ENCODE data around the gene C1QL4. TPM values are rescaled to one million over a fixed set of nuclear protein-coding genes. Genes with fewer than 3 reads are reported as not detected.

C1QL4 gene
- total RNA-seq, 1 donor from 2014 or later: not detected

- Mint-ChIP-seq H3K9me3 (no peaks in the 10 kb centered on the region), H3K27ac (peak overlapping the region; percentile 98), H3K36me3 (ENCODE audit: low read depth) (peaks cover 6% of the 10 kb centered on the region), H3K4me3 (peak overlapping the region; percentile 57), H3K4me1 (peaks cover 54% of the 10 kb centered on the region), H3K27me3 (no peaks in the 10 kb centered on the region)
- intact Hi-C loops (cut with micrococcal nuclease): loop anchor here (2.0 kb wide), 1 partner anchor 19 kb away; no protein-coding TSS in a partner anchor
- POLR2A ChIA-PET: no interaction called here
- DNase-seq (no peak), ATAC-seq (ENCODE audit: low read depth) (no peak)
- CTCF ChIA-PET: interaction anchor here (1.7 to 2.0 kb wide), 2 partner anchors 11 to 38 kb away, joined by 3 to 11 read pairs; no protein-coding TSS in a partner anchor
- TF ChIP-seq CTCF (IDR thresholded peaks at IDR 0.05): no peak
These were observed 32.6 kb upstream of the C1QL4 start for GRCh38 chr12:49369411-49370145.

- ChIA-PET CTCF (interaction anchor here (2.1 to 2.8 kb wide), 2 partner anchors 10 to 21 kb away, joined by 17 to 18 read pairs; partner anchors contain the start of gene DNAJC22), POLR2A (interaction anchor here (0.7 to 2.2 kb wide), 3 partner anchors 25 to 475 kb away, joined by 4 to 10 read pairs (median 8); no protein-coding TSS in a partner anchor)
- Mint-ChIP-seq H3K36me3 (ENCODE audit: low read depth) (peaks cover 6% of the 10 kb centered on the region), H3K9me3 (no peaks in the 10 kb centered on the region), H3K27me3 (no peaks in the 10 kb centered on the region), H3K27ac (peak overlapping the region; percentile 98), H3K4me1 (peaks cover 54% of the 10 kb centered on the region), H3K4me3 (peak overlapping the region; percentile 99)
- intact Hi-C loops (cut with micrococcal nuclease): no loop called here
- no peak for DNase-seq
- no peak for TF ChIP-seq CTCF (IDR thresholded peaks at IDR 0.05)
- ATAC-seq (ENCODE audit: low read depth): no peak
These were observed 31.2 kb upstream of the C1QL4 start for GRCh38 chr12:49368240-49368600.

GRCh38 chr12:49367381-49368239 lies 30.6 kb upstream of the C1QL4 start, which contains the start of gene SPATS2:
TSS of gene SPATS2 (plus strand) at chr12:49367462. CDS start at chr12:49461013, 93,551 bp downstream.
- POLR2A ChIA-PET: interaction anchor here (0.6 to 2.4 kb wide), 24 partner anchors 8 to 744 kb away, joined by 3 to 17 read pairs (median 5); partner anchors contain the start of genes COX14, DNAJC22, MCRS1 and PRPF40B
- CTCF ChIA-PET: interaction anchor here (1.0 to 4.4 kb wide), 7 partner anchors 9 to 147 kb away, joined by 3 to 24 read pairs (median 7); partner anchors contain the start of gene DNAJC22

GRCh38 chr12:49366652-49367380 lies 29.8 kb upstream of the C1QL4 start:
- Mint-ChIP-seq H3K4me1 (peaks cover 51% of the 10 kb centered on the region), H3K9me3 (no peaks in the 10 kb centered on the region), H3K4me3 (peak overlapping the region; percentile 99), H3K36me3 (ENCODE audit: low read depth) (peaks cover 6% of the 10 kb centered on the region), H3K27me3 (no peaks in the 10 kb centered on the region), H3K27ac (peak overlapping the region; percentile 98)
- intact Hi-C loops (cut with micrococcal nuclease): loop anchor here (1.0 to 2.0 kb wide), 6 partner anchors 20 to 332 kb away; partner anchors contain the start of genes DNAJC22, PRPF40B and TROAP
- TF ChIP-seq CTCF (IDR thresholded peaks at IDR 0.05): no peak
- ChIA-PET POLR2A (interaction anchor here (0.6 to 2.4 kb wide), 28 partner anchors 8 to 1397 kb away, joined by 3 to 17 read pairs (median 4); partner anchors contain the start of genes CERS5, COX14, DNAJC22 and MCRS1), CTCF (interaction anchor here (0.8 to 4.4 kb wide), 11 partner anchors 8 to 167 kb away, joined by 3 to 24 read pairs (median 5); partner anchors contain the start of gene DNAJC22)
- ATAC-seq (ENCODE audit: low read depth): peak; percentile 80
- peak; percentile 87 for DNase-seq

More at GRCh38 chr12:49367381-49368239, 30.6 kb upstream of the C1QL4 start, which contains the start of gene SPATS2:
- ATAC-seq (ENCODE audit: low read depth): no peak
- Mint-ChIP-seq H3K4me3 (peak within 1 kb of the TSS; percentile 99), H3K36me3 (ENCODE audit: low read depth) (peaks cover 6% of the 10 kb centered on the region), H3K27ac (peak within 1 kb of the TSS; percentile 98), H3K4me1 (peaks cover 54% of the 10 kb centered on the region), H3K9me3 (no peaks in the 10 kb centered on the region), H3K27me3 (no peaks in the 10 kb centered on the region)
- DNase-seq: no peak
- TF ChIP-seq CTCF (IDR thresholded peaks at IDR 0.05): no peak
- intact Hi-C loops (cut with micrococcal nuclease): loop anchor here (1.0 to 2.0 kb wide), 5 partner anchors 21 to 331 kb away; partner anchors contain the start of genes DNAJC22, PRPF40B and TROAP

Data from activated B cell treated with CpG ODN at 0.5 μM for 24 hours (primary cell).